HEK293 (cell line): ENCODE results near the gene KPNA4.
A peak's percentile ranks its signal among the peaks of the same experiment; 100 is the strongest.

Experiments used
- CTCF ChIA-PET: fragments of 350-600 bp; formaldehyde crosslinking; extraction: SDS; loops from one replicate; lab custom pipeline; 2021; ENCODE audit warnings: antibody characterized with exemption; lab: Yijun Ruan, JAX
- POLR2A ChIA-PET: fragments of 300-600 bp; formaldehyde crosslinking; extraction: SDS; loops from one replicate; lab custom pipeline; 2020; ENCODE audit warnings: antibody characterized with exemption, inconsistent platforms; lab: Yijun Ruan, JAX
- H3K27ac ChIP-seq: fragments of 200-500 bp; sonication (Bioruptor generic); 2 replicates; pipeline ENCODE4 v1.5.1; 2014; ENCODE audit warnings: low read depth, low read length, control low read depth, inconsistent platforms; ENCODE audit errors: extremely low read depth
- H3K36me3 ChIP-seq, 2 experiments: fragments of 200-500 bp in 1 of 2; sonication (Bioruptor generic) in 1 of 2; 1 replicate in 1 of 2; 2 replicates in 1 of 2; pipeline ENCODE4 v1.5.1; 2014 to 2017; ENCODE audit warnings: inconsistent platforms in 2 of 2, low read length in 2 of 2; ENCODE audit not compliant: control insufficient read depth in 2 of 2, insufficient read depth in 1 of 2
- H3K4me1 ChIP-seq: fragments of 200-500 bp; sonication (Bioruptor generic); 2 replicates; pipeline ENCODE4 v1.5.1; 2014; ENCODE audit warnings: mild to moderate bottlenecking, low read length, inconsistent platforms; ENCODE audit not compliant: control insufficient read depth, insufficient read depth
- H3K4me3 ChIP-seq: 2 replicates; pipeline ENCODE4 v1.5.1; 2011; ENCODE audit warnings: low read depth, mild to moderate bottlenecking, control low read depth, low read length, moderate library complexity
- H3K9me3 ChIP-seq: fragments of 200-500 bp; sonication (Bioruptor generic); 2 replicates; pipeline ENCODE4 v1.5.1; 2014; ENCODE audit warnings: low read depth, low read length, inconsistent platforms; ENCODE audit not compliant: control insufficient read depth, insufficient read depth
- GLI2 ChIP-seq: fragments of 450-650 bp; formaldehyde crosslinking; IDR thresholded peaks from 2 replicates; pipeline ENCODE4; 2017; ENCODE audit warnings: missing biosample characterization, missing genetic modification characterization, low read depth, borderline replicate concordance
- IKZF3 ChIP-seq: fragments of 450-650 bp; IDR thresholded peaks from 2 replicates; pipeline ENCODE4 v1.5.0; 2018; ENCODE audit warnings: missing biosample characterization, mild to moderate bottlenecking, missing genetic modification characterization, moderate library complexity
- KLF7 ChIP-seq: fragments of 450-650 bp; formaldehyde crosslinking; IDR thresholded peaks from 2 replicates; pipeline ENCODE4 v1.5.1; 2016; ENCODE audit warnings: missing biosample characterization, missing genetic modification characterization, borderline replicate concordance
- OSR2 ChIP-seq: fragments of 450-650 bp; formaldehyde crosslinking; IDR thresholded peaks from 2 replicates; pipeline ENCODE4 v1.5.1; 2016; ENCODE audit warnings: missing biosample characterization, missing genetic modification characterization
- PRDM6 ChIP-seq: fragments of 450-650 bp; formaldehyde crosslinking; IDR thresholded peaks from 2 replicates; pipeline ENCODE4 v1.5.1; 2017; ENCODE audit warnings: missing biosample characterization, missing genetic modification characterization
- RBAK ChIP-seq: fragments of 450-650 bp; formaldehyde crosslinking; IDR thresholded peaks from 2 replicates; pipeline ENCODE4 v1.5.1; 2016; ENCODE audit warnings: missing biosample characterization, missing genetic modification characterization
- SCRT1 ChIP-seq: fragments of 450-650 bp; formaldehyde crosslinking; IDR thresholded peaks from 2 replicates; pipeline ENCODE4 v1.5.1; 2016; ENCODE audit warnings: missing biosample characterization, missing genetic modification characterization, borderline replicate concordance
- WT1 ChIP-seq: fragments of 450-650 bp; formaldehyde crosslinking; IDR thresholded peaks from 2 replicates; pipeline ENCODE4 v1.5.1; 2016; ENCODE audit warnings: missing biosample characterization, missing genetic modification characterization
- ZBTB1 ChIP-seq: fragments of 450-650 bp; formaldehyde crosslinking; IDR thresholded peaks from 2 replicates; pipeline ENCODE4 v1.5.1; 2016; ENCODE audit warnings: missing biosample characterization, missing genetic modification characterization
- ZBTB20 ChIP-seq: fragments of 450-650 bp; formaldehyde crosslinking; IDR thresholded peaks from 2 replicates; pipeline ENCODE4 v1.5.1; 2016; ENCODE audit warnings: missing biosample characterization, missing genetic modification characterization
- ZNF121 ChIP-seq: fragments of 450-650 bp; formaldehyde crosslinking; IDR thresholded peaks from 2 replicates; pipeline ENCODE4 v1.5.1; 2016; ENCODE audit warnings: missing biosample characterization, missing genetic modification characterization
- ZNF138 ChIP-seq: fragments of 450-650 bp; formaldehyde crosslinking; IDR thresholded peaks from 2 replicates; pipeline ENCODE4 v1.5.1; 2016; ENCODE audit warnings: missing biosample characterization, missing genetic modification characterization, borderline replicate concordance
- ZNF157 ChIP-seq: fragments of 450-650 bp; formaldehyde crosslinking; IDR thresholded peaks from 2 replicates; pipeline ENCODE4 v1.5.1; 2016; ENCODE audit warnings: missing biosample characterization, missing genetic modification characterization
- ZNF175 ChIP-seq: fragments of 450-650 bp; formaldehyde crosslinking; IDR thresholded peaks from 2 replicates; pipeline ENCODE4 v1.5.1; 2016; ENCODE audit warnings: missing biosample characterization, missing genetic modification characterization
- ZNF18 ChIP-seq: fragments of 450-650 bp; formaldehyde crosslinking; IDR thresholded peaks from 2 replicates; pipeline ENCODE4 v1.5.1; 2016; ENCODE audit warnings: missing biosample characterization, missing genetic modification characterization
- ZNF19 ChIP-seq: fragments of 450-650 bp; formaldehyde crosslinking; IDR thresholded peaks from 2 replicates; pipeline ENCODE4; 2016; ENCODE audit warnings: missing biosample characterization, missing genetic modification characterization, low read depth
- ZNF23 ChIP-seq: fragments of 450-650 bp; formaldehyde crosslinking; IDR thresholded peaks from 2 replicates; pipeline ENCODE4 v1.5.1; 2016; ENCODE audit warnings: missing biosample characterization, missing genetic modification characterization, borderline replicate concordance
- ZNF274 ChIP-seq, 2 experiments: fragments of 200-500 bp in 1 of 2; fragments of 450-650 bp in 1 of 2; sonication (Bioruptor generic) in 1 of 2; formaldehyde crosslinking in 1 of 2; IDR thresholded peaks; 2 replicates each; pipeline versions ENCODE4 v1.5.1 to v1.6.1; 2014 to 2016; ENCODE audit warnings: borderline replicate concordance in 1 of 2, inconsistent platforms in 1 of 2, low read length in 1 of 2, missing biosample characterization in 1 of 2, missing genetic modification characterization in 1 of 2
- ZNF560 ChIP-seq: fragments of 450-650 bp; formaldehyde crosslinking; IDR thresholded peaks from 2 replicates; pipeline ENCODE4 v1.5.1; 2017; ENCODE audit warnings: missing biosample characterization, missing genetic modification characterization, borderline replicate concordance
- ZNF654 ChIP-seq: fragments of 450-650 bp; formaldehyde crosslinking; IDR thresholded peaks from 2 replicates; pipeline ENCODE4 v1.5.1; 2016; ENCODE audit warnings: low read depth, missing biosample characterization, missing genetic modification characterization
- ZNF664 ChIP-seq: fragments of 450-650 bp; formaldehyde crosslinking; IDR thresholded peaks from 2 replicates; pipeline ENCODE4 v1.5.1; 2016; ENCODE audit warnings: missing biosample characterization, missing genetic modification characterization
- ZNF670 ChIP-seq: fragments of 450-650 bp; formaldehyde crosslinking; IDR thresholded peaks from 2 replicates; pipeline ENCODE4 v1.5.1; 2016; ENCODE audit warnings: missing biosample characterization, missing genetic modification characterization, low read depth
- ZNF747 ChIP-seq: fragments of 450-650 bp; formaldehyde crosslinking; IDR thresholded peaks from 2 replicates; pipeline ENCODE4 v1.5.1; 2016; ENCODE audit warnings: missing biosample characterization, missing genetic modification characterization
- ZSCAN30 ChIP-seq: fragments of 450-650 bp; IDR thresholded peaks from 2 replicates; pipeline ENCODE4 v1.5.1; 2018; ENCODE audit warnings: missing biosample characterization, mild to moderate bottlenecking, missing genetic modification characterization, moderate library complexity

KPNA4 gene

DNA sequence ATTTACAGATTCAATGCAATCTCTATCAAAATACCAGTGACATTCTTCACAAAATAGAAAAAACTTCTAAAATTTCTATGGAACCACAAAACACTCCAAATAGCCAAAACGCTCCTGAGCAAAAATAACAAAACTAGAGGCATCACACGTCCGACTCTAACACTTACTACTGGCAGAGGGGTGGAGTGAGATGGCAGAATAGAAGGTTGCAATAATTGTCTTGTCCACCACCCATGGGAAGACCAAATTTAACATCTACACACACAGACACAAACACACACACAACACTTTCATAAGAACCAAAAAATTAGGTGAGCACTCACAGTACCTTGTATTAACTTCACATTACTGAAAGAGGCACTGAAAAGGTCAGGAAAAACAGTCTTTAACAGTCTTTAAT, 21.3 kb upstream of the KPNA4 start:
- no peak overlapping the region for H3K27ac ChIP-seq
- no peaks in the 10 kb centered on the region for H3K9me3 ChIP-seq
- CTCF ChIA-PET: no interaction called here
- H3K36me3 ChIP-seq: no peaks in the 10 kb centered on the region
- H3K4me3 ChIP-seq: no peak overlapping the region
- no peak for TF ChIP-seq ZBTB1
- no peak for TF ChIP-seq ZNF19
- no peak for TF ChIP-seq ZNF560 (tag by site-specific recombination)
- TF ChIP-seq WT1 (tag by site-specific recombination): no peak
- no peak for TF ChIP-seq ZNF23
- no peaks in the 10 kb centered on the region for H3K4me1 ChIP-seq
- POLR2A ChIA-PET: no interaction called here

- Histone ChIP-seq H3K36me3 (no peaks in the 10 kb centered on the region), H3K4me3 (no peak overlapping the region), H3K4me1 (no peaks in the 10 kb centered on the region), H3K27ac (no peak overlapping the region), H3K9me3 (no peaks in the 10 kb centered on the region)
- TF ChIP-seq SCRT1 (tag by site-specific recombination) (no peak), ZNF121 (0 out of 2 replicates have a peak, but pooled peaks have one; percentile 19)
- ChIA-PET CTCF (no interaction called here), POLR2A (no interaction called here)
Measured at GRCh38 chr3:160583451-160583850, 18.1 kb upstream of the KPNA4 start.

DNA sequence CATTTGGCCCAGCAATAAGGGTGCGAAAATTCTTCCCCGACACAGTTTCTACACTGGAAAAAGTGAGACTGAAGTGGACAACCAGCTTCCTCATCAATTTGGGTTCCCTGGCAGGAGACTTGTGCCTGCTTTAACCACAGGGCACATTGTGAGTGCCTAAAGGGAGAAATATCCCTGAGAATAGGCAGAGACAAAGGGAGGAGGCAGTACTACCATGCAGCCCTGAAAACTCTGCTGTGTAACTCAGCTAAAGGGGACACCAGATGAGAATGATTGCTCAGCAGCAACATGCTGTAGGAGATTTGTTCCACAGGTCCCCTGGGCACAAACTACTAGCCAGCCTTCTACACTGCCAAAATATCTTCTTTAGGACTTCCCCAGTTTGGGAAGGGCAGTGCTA, 15.6 kb upstream of the KPNA4 start:
- H3K27ac ChIP-seq: no peak overlapping the region
- TF ChIP-seq ZNF664 (tag by site-specific recombination): no peak
- no peak for TF ChIP-seq ZNF274 (IDR thresholded peaks at IDR 0.05; ENCODE audit: low read length)
- no peak for TF ChIP-seq ZNF274 (tag by site-specific recombination; IDR thresholded peaks at IDR 0.05; ENCODE audit: borderline replicate concordance)
- ChIA-PET POLR2A (interaction anchor here (0.6 kb wide), 1 partner anchor 174 kb away, joined by 3 read pairs; no protein-coding TSS in a partner anchor), CTCF (interaction anchor here (0.6 kb wide), 1 partner anchor 347 kb away, joined by 4 read pairs; no protein-coding TSS in a partner anchor)
- no peak overlapping the region for H3K4me3 ChIP-seq
- no peaks in the 10 kb centered on the region for H3K4me1 ChIP-seq
- H3K9me3 ChIP-seq: no peaks in the 10 kb centered on the region
- no peaks in the 10 kb centered on the region for H3K36me3 ChIP-seq

DNA sequence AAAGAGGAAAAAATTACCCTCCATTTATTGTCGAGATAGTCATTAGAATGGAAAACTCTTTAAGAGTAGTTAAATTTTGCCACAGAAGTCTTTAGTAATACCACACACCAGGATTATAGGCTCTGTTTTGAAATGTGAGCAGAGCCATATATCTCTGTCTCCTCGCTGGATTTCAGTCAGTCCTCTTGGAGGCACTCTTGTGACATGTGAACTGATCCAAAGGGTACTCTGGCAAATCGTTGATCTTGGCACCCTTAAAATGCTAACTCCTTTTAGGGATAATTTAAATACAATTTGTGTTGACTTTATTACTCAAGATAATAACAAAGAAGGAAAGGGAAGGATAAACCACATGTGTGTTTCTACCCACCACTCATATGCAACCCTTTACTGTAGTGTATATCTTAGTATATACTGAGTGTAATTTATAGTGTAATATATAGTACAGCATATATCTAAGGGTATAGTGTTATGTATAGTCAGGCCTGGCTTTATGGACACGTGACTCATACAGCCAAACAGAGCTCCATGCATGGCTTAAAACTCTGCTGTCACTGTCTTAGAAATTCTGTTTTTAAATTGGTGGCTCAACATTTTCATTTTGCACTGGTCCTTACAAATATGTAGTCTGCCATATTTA, 12.3 kb upstream of the KPNA4 start:
- Histone ChIP-seq H3K4me3 (no peak overlapping the region), H3K9me3 (no peaks in the 10 kb centered on the region), H3K27ac (no peak overlapping the region), H3K4me1 (no peaks in the 10 kb centered on the region), H3K36me3 (no peaks in the 10 kb centered on the region)
- TF ChIP-seq ZSCAN30 (0 out of 2 replicates have a peak, but pooled peaks have one; percentile 9), GLI2 (no peak), ZNF670 (tag by site-specific recombination) (no peak), KLF7 (no peak), ZBTB20 (tag by site-specific recombination) (no peak), RBAK (tag by site-specific recombination) (no peak), IKZF3 (tag by site-specific recombination) (no peak), ZNF175 (no peak), ZNF18 (tag by site-specific recombination) (no peak), ZNF747 (no peak), ZNF157 (tag by site-specific recombination) (no peak), OSR2 (tag by site-specific recombination) (no peak), ZNF138 (tag by site-specific recombination) (no peak), ZNF654 (tag by site-specific recombination) (peak; percentile 70), PRDM6 (tag by site-specific recombination) (peak; percentile 22; the same call in 1 of the 2 replicates)
- POLR2A ChIA-PET: interaction anchor here (1.1 kb wide), 1 partner anchor 177 kb away, joined by 3 read pairs; no protein-coding TSS in a partner anchor
- CTCF ChIA-PET: interaction anchor here (0.6 to 1.7 kb wide), 8 partner anchors 101 to 379 kb away, joined by 3 to 5 read pairs (median 3); no protein-coding TSS in a partner anchor
